ENCODE data around the gene LAMC2.

Gene LAMC2

GRCh38 chr1:183291216-183291762, 105.2 kb downstream of the LAMC2 start:
- DNase-seq, result no peak

DNA sequence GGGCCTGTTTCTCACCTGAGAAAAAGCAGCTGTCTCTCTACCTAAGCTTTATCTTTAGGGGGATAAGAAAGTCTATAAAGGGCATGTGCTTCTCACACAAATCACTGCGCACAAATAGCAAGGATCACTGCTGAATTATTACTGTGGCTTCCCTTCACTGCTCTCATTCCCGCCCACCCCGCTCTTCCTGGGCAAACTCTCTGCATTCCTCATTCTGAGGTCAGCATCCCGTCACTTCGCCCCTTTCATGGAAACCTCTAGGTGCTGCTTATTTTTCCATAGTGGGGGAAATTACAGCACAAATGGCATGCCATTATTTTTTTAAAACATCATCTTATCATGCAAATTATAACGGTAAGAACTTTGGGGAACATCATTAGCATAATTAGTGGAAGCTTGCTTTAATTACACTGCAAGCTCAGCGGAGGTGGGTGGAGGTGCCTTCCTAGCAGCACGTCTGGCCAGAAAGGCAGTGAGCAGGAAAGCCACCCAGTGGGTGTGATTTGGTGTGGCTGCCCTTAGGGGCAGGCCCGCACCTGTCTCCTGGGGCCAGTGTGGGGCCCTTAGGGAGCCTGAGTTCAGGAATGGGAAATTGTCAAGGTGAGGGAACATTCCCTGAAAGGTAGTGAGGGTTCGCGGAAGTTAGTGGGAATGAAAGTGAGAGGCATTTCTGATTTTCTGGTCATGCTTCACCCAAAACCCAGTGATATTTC, 105.9 kb downstream of the LAMC2 start:
- no peak for DNase-seq

GRCh38 chr1:183293241-183293640, 107.2 kb downstream of the LAMC2 start:
- no peak for DNase-seq

DNA sequence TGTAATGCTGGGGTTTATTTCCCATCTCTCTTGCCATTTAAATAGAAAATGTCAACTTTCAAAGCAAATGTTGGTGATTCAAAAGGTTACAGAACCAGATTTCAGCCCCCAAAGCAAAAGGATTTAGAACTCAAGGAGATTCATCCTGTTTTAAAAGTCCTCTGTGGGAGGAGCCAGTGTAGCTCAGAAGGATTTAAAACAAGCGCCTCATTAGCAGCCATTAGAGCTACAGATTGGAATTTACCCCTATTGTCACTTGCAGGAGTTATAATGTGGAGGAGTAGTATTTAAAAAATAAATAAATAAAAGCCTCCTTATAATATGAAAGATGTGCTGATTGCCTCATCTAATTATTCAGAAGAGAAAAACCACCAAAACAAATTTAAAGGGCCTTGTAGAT, 107.8 kb downstream of the LAMC2 start:
- DNase-seq, result no peak
